Colon (tissue), 2 donors: Measurements from ENCODE around the gene CCND1.
"Not testable (repeated sequence)": the region's sequence is repeated elsewhere in the genome, so short reads cannot be mapped to it uniquely, and the experiment has no call there.

Experiments
- FAIRE-seq: peaks from 2 replicates; lab custom pipeline; 2012; peaks lifted over from hg19 to GRCh38; lab: Jason Lieb, UNC
- donor health status: control.
- donor health status: control.

The CCND1 gene

GRCh38 chr11:69667619-69668604 lies 27.0 kb downstream of the CCND1 start:
- FAIRE-seq: no peak

- FAIRE-seq: no peak
These were observed 28.5 kb downstream of the CCND1 start for GRCh38 chr11:69669486-69669885.

DNA sequence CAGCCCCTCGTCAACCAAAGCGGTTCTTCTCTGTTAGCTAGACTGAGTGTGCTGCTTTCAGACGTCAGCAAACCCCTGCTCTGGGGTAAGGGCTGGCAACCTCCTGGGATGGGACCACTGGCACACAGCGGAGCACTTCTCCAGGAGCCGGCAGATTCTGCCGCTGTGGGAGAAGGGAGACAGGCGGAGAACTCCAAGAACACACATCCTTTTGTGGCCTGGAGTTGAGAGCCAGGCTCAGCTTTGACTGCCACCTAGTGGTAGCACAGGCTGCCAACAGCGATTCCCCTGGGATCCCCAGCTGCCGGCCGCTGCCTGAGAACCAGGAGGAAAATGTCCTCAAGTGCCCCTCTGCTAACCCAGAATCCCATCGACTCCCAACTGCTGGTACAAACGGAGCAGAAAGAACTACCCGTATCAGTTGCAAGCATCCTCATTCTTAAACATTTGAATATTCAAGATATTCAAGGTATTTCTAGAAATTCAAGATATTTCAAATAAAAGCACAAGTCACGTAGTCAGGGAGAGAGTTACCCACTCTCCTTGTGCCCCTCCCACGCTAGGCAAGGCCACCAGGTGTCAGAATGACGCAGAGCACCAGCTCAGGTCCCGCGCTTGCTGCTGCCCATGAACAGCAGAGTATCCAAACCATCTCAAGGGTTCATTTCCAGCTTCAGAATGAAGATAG lies 29.3 kb downstream of the CCND1 start:
- FAIRE-seq: no peak

DNA sequence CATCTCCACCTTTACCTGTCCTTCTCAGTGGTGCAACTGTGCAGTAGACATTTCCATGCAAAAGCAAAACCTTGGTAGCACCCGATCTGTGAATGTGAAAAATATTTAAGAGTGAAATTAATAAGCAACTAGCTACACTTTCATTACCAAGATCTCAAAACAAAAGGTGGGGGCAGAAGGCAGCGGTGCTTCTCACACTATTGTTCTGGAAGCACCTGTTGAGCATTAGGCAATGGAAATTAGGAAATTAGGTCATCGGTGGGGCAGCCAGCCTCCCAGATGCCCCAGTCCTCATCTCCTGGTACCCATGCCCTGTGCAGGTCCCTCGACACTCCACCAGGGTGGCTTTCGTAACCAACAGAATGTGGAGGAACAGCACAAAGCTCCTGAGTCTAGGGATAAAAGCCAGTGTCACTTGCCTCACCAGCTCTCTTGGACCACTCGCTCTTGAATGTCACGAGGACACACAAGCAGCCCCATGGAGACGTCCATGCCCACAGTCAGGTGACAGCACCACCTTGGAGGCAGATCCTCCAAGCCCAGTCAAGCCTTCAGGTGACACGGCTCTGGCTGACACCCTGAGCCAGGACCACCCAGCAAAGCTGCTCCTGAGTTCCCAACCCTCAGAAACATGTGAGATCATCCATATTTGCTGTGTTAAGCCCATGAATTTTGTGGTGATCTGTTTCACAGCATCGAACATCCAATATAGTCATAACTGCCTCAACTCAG lies 30.9 kb downstream of the CCND1 start:
- FAIRE-seq: no peak

DNA sequence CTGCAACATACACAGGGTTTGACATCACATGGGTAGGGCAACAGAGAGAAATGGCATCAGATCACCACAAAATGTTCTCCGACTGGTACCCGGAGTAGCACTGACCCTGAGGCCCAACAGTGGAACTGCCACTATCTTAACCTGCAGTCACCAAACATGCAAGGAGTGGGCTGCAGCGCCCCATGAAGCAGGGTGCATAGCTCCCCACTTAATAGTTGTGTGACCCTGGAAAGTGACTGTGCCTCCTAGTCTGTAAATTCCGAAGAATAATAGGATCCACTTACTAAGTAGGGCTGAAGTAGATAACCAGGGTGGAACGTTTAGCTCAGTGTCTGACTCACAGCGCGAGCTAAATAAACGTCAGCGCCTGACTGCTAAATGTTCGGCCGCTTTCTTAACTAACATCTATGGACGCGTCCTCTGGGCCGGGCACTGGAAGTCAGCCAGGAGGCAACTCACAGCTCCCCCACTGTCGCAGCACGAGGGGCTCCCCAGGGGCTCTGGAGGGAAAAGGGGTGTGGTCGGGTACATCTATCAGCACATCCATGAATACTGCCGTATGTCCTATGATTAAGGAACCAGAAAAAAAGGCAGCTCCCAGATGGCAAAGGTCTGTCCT lies 33.4 kb downstream of the CCND1 start:
- FAIRE-seq: no peak

- no peak for FAIRE-seq
These were observed 34.1 kb downstream of the CCND1 start, which contains the start of gene LTO1 for GRCh38 chr11:69674886-69675714. Gene LTO1, minus strand, starts transcription at chr11:69675353. Its CDS starts 114 bp downstream, at chr11:69675239.

- FAIRE-seq: no peak
These were observed 36.8 kb downstream of the CCND1 start for GRCh38 chr11:69677749-69678148.

DNA sequence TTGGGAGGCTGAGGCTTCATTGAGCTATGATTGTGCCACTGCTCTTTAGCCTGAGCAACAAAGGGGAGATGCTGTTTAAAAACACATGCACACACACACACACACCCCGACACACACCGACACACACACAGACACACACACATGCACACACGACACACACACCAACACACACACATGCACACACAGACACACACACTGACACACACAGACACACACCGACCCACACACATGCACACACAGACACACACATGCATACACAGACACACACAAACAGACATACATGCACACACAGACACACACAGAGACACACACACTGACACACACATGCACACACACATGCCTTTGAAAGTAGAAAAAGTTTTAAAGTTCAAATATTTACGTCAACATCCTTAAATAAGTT lies 39.7 kb downstream of the CCND1 start:
- FAIRE-seq: no peak

GRCh38 chr11:69682221-69682620 lies 41.3 kb downstream of the CCND1 start:
- FAIRE-seq: no peak

DNA sequence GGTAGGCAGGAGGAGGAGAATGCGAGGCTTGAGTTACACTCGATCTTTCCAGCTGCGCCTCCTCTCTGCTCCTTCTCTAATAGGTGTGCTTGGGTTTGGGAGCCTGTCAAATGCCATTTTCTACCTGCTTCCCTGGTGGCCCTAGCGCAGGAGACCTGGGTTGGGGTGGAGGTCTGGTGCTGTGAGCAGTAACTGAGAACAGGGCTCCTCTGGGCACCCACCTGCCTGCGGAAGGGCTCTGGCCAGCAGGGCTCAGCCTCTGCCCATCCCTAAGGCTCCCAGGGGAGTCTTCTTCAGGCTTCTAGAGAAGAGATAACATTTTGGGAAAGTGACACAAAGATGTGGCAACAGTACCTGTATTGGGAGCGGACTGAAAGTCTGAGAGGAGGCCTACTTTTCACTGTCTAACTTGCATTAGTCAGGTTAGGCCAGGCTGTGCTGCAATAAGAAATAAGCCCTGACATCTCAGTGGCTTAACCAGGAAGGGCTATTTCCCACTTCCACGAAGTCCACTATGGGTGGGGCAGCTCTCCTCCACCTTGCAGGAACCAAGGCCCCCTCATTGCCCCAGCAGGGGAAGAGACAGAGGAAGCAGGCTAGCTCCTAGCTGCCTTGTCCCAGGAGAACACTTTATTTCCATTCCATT lies 41.8 kb downstream of the CCND1 start:
- FAIRE-seq: no peak

- no peak for FAIRE-seq
These were observed 42.9 kb downstream of the CCND1 start for GRCh38 chr11:69683764-69684333.

DNA sequence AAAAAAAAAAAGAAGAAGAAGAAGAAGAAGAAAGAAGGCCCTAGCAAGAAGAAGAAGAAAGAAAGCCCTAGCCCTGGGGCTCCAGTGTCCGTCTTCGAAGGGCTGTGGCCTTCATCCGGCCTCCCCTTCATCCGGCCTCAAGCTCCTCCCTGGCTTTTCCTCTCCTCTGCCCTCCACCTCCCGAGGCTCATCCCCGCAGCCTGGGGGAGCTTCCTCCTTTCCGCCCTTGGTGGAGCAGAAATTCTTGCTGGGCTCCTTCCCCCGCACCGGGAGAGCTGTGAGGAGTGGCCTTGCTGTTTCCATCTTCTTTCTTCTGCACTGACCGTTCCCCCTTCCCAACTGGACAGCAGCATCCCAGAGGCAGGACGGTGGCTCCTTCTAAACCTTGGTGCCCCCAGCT lies 43.7 kb downstream of the CCND1 start:
- FAIRE-seq: no peak

DNA sequence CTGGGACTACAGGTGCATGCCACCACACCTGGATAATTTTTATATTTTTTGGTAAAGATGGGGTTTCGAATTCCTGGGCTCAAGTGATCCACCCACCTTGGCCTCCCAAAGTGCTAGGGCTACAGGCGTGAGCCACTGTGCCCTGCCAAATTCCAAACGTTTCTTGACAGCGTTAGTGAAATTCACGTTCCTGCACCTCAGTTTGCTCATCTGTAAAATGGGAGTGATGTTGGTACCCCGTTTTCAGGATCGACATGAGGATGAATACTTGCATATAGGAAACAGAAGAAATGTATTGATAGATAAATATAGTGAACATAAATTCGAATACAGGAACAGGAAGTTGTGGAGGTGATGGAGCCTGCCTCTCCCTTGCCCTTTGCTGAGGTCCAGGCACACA lies 44.4 kb downstream of the CCND1 start:
- FAIRE-seq: no peak

GRCh38 chr11:69686452-69686851 lies 45.5 kb downstream of the CCND1 start:
- FAIRE-seq: no peak

DNA sequence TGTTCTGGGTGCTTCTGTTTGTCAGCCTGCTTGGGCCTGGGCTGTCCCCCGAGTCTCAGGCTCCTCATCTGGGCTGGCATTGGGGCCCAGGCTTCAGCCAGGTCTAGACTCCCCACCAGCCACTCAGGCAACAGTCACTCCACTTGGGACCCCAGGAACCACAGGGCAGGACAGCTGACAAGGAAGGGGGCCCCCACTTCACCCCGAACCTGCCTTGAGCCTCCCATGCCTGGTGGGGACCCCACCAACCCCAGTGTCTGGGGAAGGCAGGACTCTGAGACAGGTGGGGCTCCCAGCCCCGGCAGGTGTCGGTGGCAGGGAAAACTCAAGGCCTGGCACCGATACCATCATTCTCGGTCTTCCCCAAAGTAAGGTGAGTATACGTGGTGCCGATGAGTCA lies 45.9 kb downstream of the CCND1 start:
- no peak for FAIRE-seq

DNA sequence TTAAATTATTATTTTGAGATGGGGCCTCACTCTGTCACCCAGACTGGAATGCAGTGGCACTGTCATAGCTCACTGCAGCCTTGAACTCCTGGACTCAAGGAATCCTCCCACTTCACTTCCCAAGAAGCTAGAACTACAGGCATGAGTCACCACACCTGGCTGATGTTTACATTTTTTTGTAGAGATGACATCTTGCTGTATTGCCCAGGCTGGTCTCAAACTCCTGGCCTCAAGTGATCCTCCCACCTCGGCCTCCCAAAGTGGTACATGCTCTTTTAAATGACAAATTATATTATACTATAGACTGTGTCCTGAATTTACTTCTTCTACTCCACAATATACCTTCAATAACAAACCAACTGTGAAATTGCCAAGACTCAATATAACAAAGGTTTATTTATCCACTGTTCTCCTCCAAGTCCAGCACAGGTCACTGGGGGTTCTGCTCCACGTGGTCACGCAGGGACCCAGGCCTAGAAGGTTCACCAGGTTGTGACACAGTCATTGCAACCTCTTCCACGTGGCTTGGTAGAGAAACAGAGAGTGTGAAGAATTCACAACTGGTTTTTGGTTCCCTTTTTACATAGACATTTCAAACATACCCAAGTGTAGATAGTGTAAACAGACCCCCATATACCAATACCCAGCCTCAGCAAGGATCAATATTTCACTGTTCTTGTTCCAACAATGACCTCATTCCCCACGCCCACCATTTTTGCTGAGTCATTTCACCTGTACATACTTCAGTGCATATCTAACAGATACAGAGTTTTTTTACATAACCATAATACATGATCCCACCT lies 47.2 kb downstream of the CCND1 start:
- FAIRE-seq: not testable (repeated sequence)

GRCh38 chr11:69689484-69690319 lies 48.7 kb downstream of the CCND1 start:
- no peak for FAIRE-seq

GRCh38 chr11:69691463-69691862 lies 50.5 kb downstream of the CCND1 start:
- FAIRE-seq: no peak

DNA sequence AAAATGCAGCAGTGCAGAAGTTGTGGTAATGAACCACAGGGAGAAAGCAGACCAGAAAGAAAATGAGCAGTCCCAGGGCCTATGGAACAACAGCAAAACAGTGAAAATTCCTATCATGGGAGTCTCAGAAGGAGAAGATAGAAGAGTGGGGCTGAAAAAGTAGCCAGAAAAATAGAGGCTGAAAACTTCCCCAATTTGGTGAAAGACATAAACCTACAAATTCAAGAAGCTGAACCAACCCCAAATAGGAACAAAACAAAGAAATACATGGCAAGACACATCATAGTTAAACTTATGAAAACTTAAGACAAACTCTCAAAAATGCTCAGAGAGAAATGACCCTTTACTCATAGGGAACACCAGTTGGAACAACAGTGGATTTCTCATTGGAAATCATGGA lies 51.5 kb downstream of the CCND1 start:
- FAIRE-seq: no peak
